Mucosa of stomach (tissue), 1 donor: ENCODE results near the gene NAA25.
"Not testable (repeated sequence)": the region's sequence is repeated elsewhere in the genome, so short reads cannot be mapped to it uniquely, and the experiment has no call there.

Source experiments
- H3K27me3 ChIP-seq: one replicate; pipeline ENCODE4 v1.7.0; 2013; ENCODE audit warnings: mild to moderate bottlenecking, low read length; ENCODE audit not compliant: control insufficient read depth, insufficient read depth
- H3K36me3 ChIP-seq: one replicate; pipeline ENCODE4 v1.7.0; 2013; ENCODE audit warnings: low read length; ENCODE audit not compliant: control insufficient read depth, insufficient read depth
- H3K4me1 ChIP-seq: one replicate; pipeline ENCODE4 v1.7.0; 2013; ENCODE audit warnings: mild to moderate bottlenecking, low read length; ENCODE audit not compliant: control insufficient read depth, insufficient read depth
- H3K4me3 ChIP-seq: one replicate; pipeline ENCODE4 v1.7.0; 2013; ENCODE audit warnings: low read length
- H3K9ac ChIP-seq: one replicate; pipeline ENCODE4 v1.7.0; 2013; ENCODE audit warnings: mild to moderate bottlenecking, low read length, moderate library complexity
- H3K9me3 ChIP-seq: one replicate; pipeline ENCODE4 v1.7.0; 2013; ENCODE audit warnings: mild to moderate bottlenecking, low read length, moderate library complexity; ENCODE audit not compliant: control insufficient read depth
- donor health status: Pancreatic carcinoma.

NAA25 gene

GRCh38 chr12:112112409-112113133 is 4.0 kb upstream of the NAA25 start:
- Histone ChIP-seq H3K4me3 (no peak overlapping the region), H3K36me3 (no peaks in the 10 kb centered on the region), H3K9ac (no peak overlapping the region), H3K4me1 (peaks cover 22% of the 10 kb centered on the region), H3K9me3 (no peaks in the 10 kb centered on the region), H3K27me3 (no peaks in the 10 kb centered on the region)

- no peak overlapping the region for H3K4me3 ChIP-seq
- peaks cover 18% of the 10 kb centered on the region for H3K4me1 ChIP-seq
- no peak overlapping the region for H3K9ac ChIP-seq
- H3K9me3 ChIP-seq: no peaks in the 10 kb centered on the region
- no peaks in the 10 kb centered on the region for H3K36me3 ChIP-seq
- no peaks in the 10 kb centered on the region for H3K27me3 ChIP-seq
Measured at GRCh38 chr12:112111931-112112330, 3.3 kb upstream of the NAA25 start.

GRCh38 chr12:112110787-112111662 is 2.4 kb upstream of the NAA25 start:
- not testable (repeated sequence) for H3K9me3 ChIP-seq, H3K27me3 ChIP-seq, H3K36me3 ChIP-seq, H3K9ac ChIP-seq, H3K4me3 ChIP-seq
- peaks cover 11% of the 10 kb centered on the region for H3K4me1 ChIP-seq

DNA sequence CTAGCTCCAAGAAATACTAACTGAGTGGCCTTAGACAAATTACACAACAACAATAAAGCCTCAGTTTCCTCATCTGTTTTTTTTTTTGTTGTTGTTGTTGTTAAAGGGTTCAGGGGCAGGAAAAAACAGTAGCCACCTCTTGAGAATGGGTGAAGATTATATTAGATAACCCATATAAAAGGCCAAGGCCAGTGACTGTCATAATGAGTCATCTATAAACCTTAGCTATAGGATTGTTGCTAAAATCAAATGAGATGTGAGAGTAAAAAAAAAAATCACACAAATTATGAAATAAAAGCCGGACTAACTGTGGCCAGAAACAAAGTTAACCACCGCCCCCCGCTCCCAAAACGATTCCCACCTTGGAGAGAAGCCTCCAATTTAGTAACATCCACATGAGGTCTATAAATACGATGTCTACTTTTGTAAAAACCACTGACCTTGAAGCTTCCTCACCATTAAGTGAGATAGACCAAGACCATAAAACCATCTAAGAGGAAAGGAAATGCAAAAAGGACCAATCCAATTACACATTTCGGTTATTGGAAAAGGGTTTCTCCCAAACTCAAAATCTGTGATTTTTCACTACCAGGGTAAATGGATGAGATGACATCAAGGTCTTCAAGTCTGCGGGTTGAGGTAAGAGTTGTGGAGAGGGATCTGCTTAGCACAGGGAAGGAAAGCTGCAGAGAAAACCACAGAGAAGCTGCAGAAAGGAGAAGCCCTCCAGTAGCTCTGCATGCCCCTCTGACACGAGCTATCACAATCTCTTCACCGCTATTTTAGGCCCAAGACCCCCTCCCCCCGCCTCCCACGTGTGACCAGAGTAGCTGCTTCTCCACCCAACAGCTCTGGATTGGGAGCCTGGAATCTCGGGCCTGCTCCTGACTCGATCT is 1.0 kb downstream of the NAA25 start:
- peaks cover 8% of the 10 kb centered on the region for H3K4me1 ChIP-seq
- no peaks in the 10 kb centered on the region for H3K9me3 ChIP-seq
- no peaks in the 10 kb centered on the region for H3K27me3 ChIP-seq
- H3K36me3 ChIP-seq: no peaks in the 10 kb centered on the region
- peak overlapping the region; percentile 100 for H3K9ac ChIP-seq
- H3K4me3 ChIP-seq: peak overlapping the region; percentile 97

DNA sequence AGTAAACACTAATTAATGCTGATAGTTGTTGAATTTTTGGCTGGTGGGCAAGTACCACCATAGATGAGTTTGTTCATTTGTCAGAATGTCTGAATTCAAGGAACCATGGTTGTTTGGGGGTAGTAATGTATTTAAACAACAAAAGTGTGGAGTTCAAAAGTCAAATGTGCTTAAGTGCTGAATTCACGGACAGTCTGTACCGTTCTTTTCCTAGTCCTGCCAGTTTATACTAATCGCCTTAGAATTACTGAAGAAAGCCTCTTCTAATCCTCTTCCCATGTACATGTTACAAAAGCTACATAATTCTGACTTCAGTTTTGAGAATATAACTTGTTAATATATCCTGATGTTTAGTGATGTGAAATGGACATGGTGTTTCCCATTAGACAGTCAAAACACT is 2.7 kb downstream of the NAA25 start:
- no peaks in the 10 kb centered on the region for H3K36me3 ChIP-seq
- H3K27me3 ChIP-seq: no peaks in the 10 kb centered on the region
- no peaks in the 10 kb centered on the region for H3K9me3 ChIP-seq
- H3K4me1 ChIP-seq: peaks cover 4% of the 10 kb centered on the region
- H3K4me3 ChIP-seq: no peak overlapping the region
- no peak overlapping the region for H3K9ac ChIP-seq

DNA sequence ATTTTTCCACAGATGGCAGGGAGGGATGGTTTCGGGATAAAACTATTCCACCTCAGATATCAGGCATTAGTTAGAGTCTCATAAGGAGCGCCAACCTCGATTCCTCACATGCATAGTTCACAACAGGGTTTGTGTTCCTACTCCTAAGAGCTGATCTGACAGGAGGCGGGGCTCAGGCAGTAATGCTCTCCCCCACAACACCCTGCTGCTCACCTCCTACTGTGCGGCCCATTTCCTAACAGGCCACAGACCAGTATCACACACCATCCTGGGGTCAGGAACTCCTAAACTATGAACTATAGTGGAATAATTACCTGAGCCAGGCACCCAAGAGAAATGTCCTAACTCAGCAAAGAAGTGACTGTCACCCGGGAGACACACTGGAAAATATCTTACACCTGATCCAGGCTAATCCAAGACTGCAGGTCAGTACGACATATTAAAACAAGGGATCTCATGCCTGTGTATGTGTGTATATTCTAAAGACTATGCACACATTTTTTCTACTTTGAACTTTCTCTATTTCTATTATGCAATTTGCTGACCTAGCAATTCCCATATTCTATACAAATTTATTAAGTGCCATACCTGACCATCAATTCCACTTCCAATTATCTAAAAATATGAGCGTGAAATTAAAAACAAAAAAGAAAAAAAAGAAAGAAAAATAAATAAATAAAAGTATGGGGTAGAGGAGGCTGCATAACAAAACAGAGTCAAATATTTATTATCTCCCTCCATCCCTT is 4.7 kb downstream of the NAA25 start:
- H3K27me3 ChIP-seq: no peaks in the 10 kb centered on the region
- no peaks in the 10 kb centered on the region for H3K9me3 ChIP-seq
- H3K36me3 ChIP-seq: no peaks in the 10 kb centered on the region
- no peaks in the 10 kb centered on the region for H3K4me1 ChIP-seq
- no peak overlapping the region for H3K9ac ChIP-seq
- no peak overlapping the region for H3K4me3 ChIP-seq

GRCh38 chr12:112102746-112103145 is 5.8 kb downstream of the NAA25 start:
- not testable (repeated sequence) for H3K4me3 ChIP-seq, H3K36me3 ChIP-seq, H3K9me3 ChIP-seq, H3K27me3 ChIP-seq, H3K9ac ChIP-seq
- peaks cover 11% of the 10 kb centered on the region for H3K4me1 ChIP-seq

DNA sequence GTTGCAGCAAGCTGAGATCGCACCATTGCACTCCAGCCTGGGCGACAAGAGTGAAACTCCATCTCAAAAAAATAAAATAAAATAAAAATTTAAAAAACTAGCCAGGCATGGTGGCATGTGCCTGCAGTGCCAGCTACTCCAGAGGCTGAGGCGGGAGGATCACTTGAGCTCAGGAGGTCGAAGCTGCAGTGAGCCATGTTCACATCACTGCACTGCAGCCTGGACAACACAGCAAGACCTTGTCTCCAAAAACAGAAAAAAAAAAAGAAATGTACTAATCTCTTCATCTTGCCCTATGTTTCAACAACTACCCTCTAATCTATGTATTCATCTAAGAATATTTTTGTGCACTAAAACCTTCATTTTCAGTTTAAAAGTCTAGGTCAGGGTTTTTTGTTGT is 6.5 kb downstream of the NAA25 start:
- no peak overlapping the region for H3K9ac ChIP-seq
- peaks cover 11% of the 10 kb centered on the region for H3K4me1 ChIP-seq
- H3K36me3 ChIP-seq: no peaks in the 10 kb centered on the region

DNA sequence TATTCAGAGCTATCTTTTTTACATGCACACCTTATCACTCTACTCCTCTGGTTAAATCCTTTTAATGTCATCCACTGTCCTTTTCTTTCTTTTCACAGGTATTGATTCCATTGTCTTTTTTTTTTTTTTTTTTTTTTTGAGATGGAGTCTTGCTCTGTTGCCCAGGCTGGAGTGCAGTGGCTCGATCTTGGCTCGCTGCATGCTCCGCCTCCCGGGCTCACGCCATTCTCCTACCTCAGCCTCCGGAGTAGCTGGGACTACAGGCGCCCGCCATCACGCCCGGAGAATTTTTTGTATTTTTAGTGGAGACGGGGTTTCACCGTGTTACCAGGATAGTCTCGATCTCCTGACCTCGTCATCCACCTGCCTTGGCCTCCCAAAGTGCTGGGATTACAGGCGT is 8.1 kb downstream of the NAA25 start:
- peaks cover 24% of the 10 kb centered on the region for H3K4me1 ChIP-seq
- not testable (repeated sequence) for H3K9me3 ChIP-seq, H3K4me3 ChIP-seq, H3K9ac ChIP-seq, H3K27me3 ChIP-seq, H3K36me3 ChIP-seq

More for the DNA sequence above, 6.5 kb downstream of the NAA25 start:
- no peaks in the 10 kb centered on the region for H3K27me3 ChIP-seq
- no peaks in the 10 kb centered on the region for H3K9me3 ChIP-seq
- no peak overlapping the region for H3K4me3 ChIP-seq

GRCh38 chr12:112097641-112098040 is 10.9 kb downstream of the NAA25 start:
- no peaks in the 10 kb centered on the region for H3K36me3 ChIP-seq
- H3K27me3 ChIP-seq: no peaks in the 10 kb centered on the region
- H3K9ac ChIP-seq: no peak overlapping the region
- no peak overlapping the region for H3K4me3 ChIP-seq
- no peaks in the 10 kb centered on the region for H3K9me3 ChIP-seq
- peaks cover 24% of the 10 kb centered on the region for H3K4me1 ChIP-seq

- no peaks in the 10 kb centered on the region for H3K27me3 ChIP-seq
- no peaks in the 10 kb centered on the region for H3K9me3 ChIP-seq
- H3K9ac ChIP-seq: no peak overlapping the region
- no peaks in the 10 kb centered on the region for H3K36me3 ChIP-seq
- H3K4me3 ChIP-seq: no peak overlapping the region
- H3K4me1 ChIP-seq: peaks cover 24% of the 10 kb centered on the region
Measured at GRCh38 chr12:112096667-112097066, 11.9 kb downstream of the NAA25 start.
